A549 (cell line): ENCODE measurements around the gene GCG. TPM values are rescaled to one million over a fixed set of nuclear protein-coding genes. Genes with fewer than 3 reads are reported as not detected.

ENCODE experiments used
- ATAC-seq, 2 experiments: fragments of 200-7000 bp in 1 of 2; fragments of >200 bp in 1 of 2; cut with Nextera tagmentation in 1 of 2; cut with Tn5 transposase in 1 of 2; 3 replicates each; pipeline versions ENCODE4 v1.8.0 to v1.9.1; 2018 to 2020; ENCODE audit warnings: mild to moderate bottlenecking in 1 of 2, moderate library complexity in 1 of 2
- CTCF ChIA-PET: fragments of 300-600 bp; sonication (Branson Sonifier 250); formaldehyde crosslinking; extraction: SDS; loops from one replicate; lab custom pipeline; 2021; ENCODE audit warnings: antibody characterized with exemption, inconsistent platforms; lab: Yijun Ruan, JAX
- POLR2A ChIA-PET: fragments of 350-600 bp; formaldehyde crosslinking; extraction: SDS; loops from one replicate; lab custom pipeline; 2021; ENCODE audit warnings: antibody characterized with exemption, inconsistent platforms; lab: Yijun Ruan, JAX
- DNase-seq, 2 experiments: peaks; one replicate each; pipeline versions ENCODE4 v3.0.0 to v3.0.0-alpha.2; 2011 to 2016; ENCODE audit warnings: low read depth in 1 of 2, low spot score in 1 of 2
- FAIRE-seq: peaks from 2 replicates; lab custom pipeline; 2011; peaks lifted over from hg19 to GRCh38; lab: Jason Lieb, UNC
- H3K27ac ChIP-seq, 2 experiments: fragments of >200 bp; sonication (Bioruptor Twin); formaldehyde crosslinking; 3 replicates each; pipeline ENCODE4 v1.5.1; 2016 to 2017
- H3K4me1 ChIP-seq: fragments of >200 bp; sonication (Bioruptor Twin); formaldehyde crosslinking; 3 replicates; pipeline ENCODE4 v1.6.1; 2016
- H3K4me2 ChIP-seq: fragments of >200 bp; sonication (Bioruptor Twin); formaldehyde crosslinking; 3 replicates; pipeline ENCODE4 v1.6.1; 2016
- H3K4me3 ChIP-seq: fragments of >200 bp; sonication (Bioruptor Twin); formaldehyde crosslinking; 3 replicates; pipeline ENCODE4 v1.5.1; 2016
- H3K9me3 ChIP-seq: fragments of >200 bp; sonication (Bioruptor Twin); formaldehyde crosslinking; 3 replicates; pipeline ENCODE4 v1.6.1; 2016
- BCL3 ChIP-seq: fragments of >200 bp; sonication (Bioruptor Twin); formaldehyde crosslinking; IDR thresholded peaks from 3 replicates; pipeline ENCODE4 v1.6.1; 2016
- BHLHE40 ChIP-seq: IDR thresholded peaks from 2 replicates; pipeline ENCODE4 v1.6.1; 2012; ENCODE audit warnings: low read depth, low read length, inconsistent platforms
- CBX2 ChIP-seq: fragments of 200-600 bp; sonication (generic); IDR thresholded peaks from 2 replicates; pipeline ENCODE4 v1.6.1; 2016; ENCODE audit warnings: low read depth, mild to moderate bottlenecking, borderline replicate concordance
- CEBPB ChIP-seq, 2 experiments: fragments of >200 bp in 1 of 2; sonication (Bioruptor Twin) in 1 of 2; formaldehyde crosslinking in 1 of 2; IDR thresholded peaks; 2 replicates each; pipeline ENCODE4 v1.6.1; 2012 to 2016
- CHD2 ChIP-seq: fragments of 150-350 bp; IDR thresholded peaks from 2 replicates; pipeline ENCODE4 v1.6.1; 2014; ENCODE audit warnings: low read length; ENCODE audit not compliant: partially characterized antibody
- CHD4 ChIP-seq: fragments of 200-600 bp; sonication (generic); IDR thresholded peaks from 2 replicates; pipeline ENCODE4 v1.6.1; 2016; ENCODE audit warnings: antibody characterized with exemption, mild to moderate bottlenecking, borderline replicate concordance
- EHF ChIP-seq: fragments of 250-450 bp; sonication (Bioruptor Pico); IDR thresholded peaks from 2 replicates; pipeline ENCODE4 v1.5.0; 2020; ENCODE audit warnings: mild to moderate bottlenecking
- EHMT2 ChIP-seq: fragments of 200-600 bp; sonication (generic); IDR thresholded peaks from 2 replicates; pipeline ENCODE4 v1.6.1; 2016; ENCODE audit warnings: antibody characterized with exemption, low read depth, mild to moderate bottlenecking, moderate library complexity
- EP300 ChIP-seq, 2 experiments: fragments of >200 bp; sonication (Bioruptor Twin); formaldehyde crosslinking; IDR thresholded peaks; 2 replicates in 1 of 2; 3 replicates in 1 of 2; pipeline ENCODE4 v1.6.1; 2016 to 2017
- ESRRA ChIP-seq: fragments of 150-350 bp; IDR thresholded peaks from 2 replicates; pipeline ENCODE4 v1.6.1; 2014; ENCODE audit warnings: mild to moderate bottlenecking, low read length, borderline replicate concordance
- FOSL2 ChIP-seq, 2 experiments: fragments of 450-650 bp in 1 of 2; fragments of >200 bp in 1 of 2; sonication (Bioruptor Twin) in 1 of 2; formaldehyde crosslinking; IDR thresholded peaks; 2 replicates each; pipeline versions ENCODE4 v1.5.0 to v1.6.1; 2016 to 2020; ENCODE audit warnings: mild to moderate bottlenecking in 1 of 2, moderate library complexity in 1 of 2
- GATA3 ChIP-seq: IDR thresholded peaks from 2 replicates; pipeline ENCODE4 v1.6.1; 2012; ENCODE audit warnings: borderline replicate concordance
- HOXB13 ChIP-seq: fragments of 250-450 bp; sonication (Bioruptor Pico); IDR thresholded peaks from 2 replicates; pipeline ENCODE4 v1.5.0; 2020; ENCODE audit warnings: low read depth, mild to moderate bottlenecking, moderate library complexity
- JUN ChIP-seq, 2 experiments: fragments of >200 bp; sonication (Bioruptor Twin); formaldehyde crosslinking; IDR thresholded peaks; 2 replicates in 1 of 2; 3 replicates in 1 of 2; pipeline ENCODE4 v1.6.1; 2016 to 2017
- KDM1A ChIP-seq: fragments of 200-600 bp; sonication (generic); IDR thresholded peaks from 2 replicates; pipeline ENCODE4 v1.6.1; 2016; ENCODE audit warnings: low read depth, mild to moderate bottlenecking
- MAFK ChIP-seq: fragments of 450-650 bp; IDR thresholded peaks from 2 replicates; pipeline ENCODE4 v1.6.1; 2014; ENCODE audit not compliant: partially characterized antibody
- MAX ChIP-seq: IDR thresholded peaks from 2 replicates; pipeline ENCODE4 v1.6.1; 2012
- NFE2L2 ChIP-seq: fragments of 150-350 bp; conservative IDR thresholded peaks from 2 replicates; pipeline ENCODE4 v1.6.1; 2014; ENCODE audit warnings: low read length
- NR3C1 ChIP-seq: fragments of >200 bp; sonication (Bioruptor Twin); formaldehyde crosslinking; IDR thresholded peaks from 3 replicates; pipeline ENCODE4 v1.6.1; 2017
- PHF8 ChIP-seq: fragments of 200-600 bp; sonication (generic); IDR thresholded peaks from 2 replicates; pipeline ENCODE4 v1.6.1; 2016; ENCODE audit warnings: low read depth, mild to moderate bottlenecking, antibody characterized with exemption, moderate library complexity, borderline replicate concordance
- TFCP2L1 ChIP-seq: fragments of 250-450 bp; sonication (Bioruptor Pico); IDR thresholded peaks from 2 replicates; pipeline ENCODE4 v1.5.0; 2021; ENCODE audit warnings: mild to moderate bottlenecking
- ZC3H11A ChIP-seq: fragments of 450-650 bp; IDR thresholded peaks from 2 replicates; pipeline ENCODE4 v1.6.1; 2014; ENCODE audit warnings: antibody characterized with exemption, mild to moderate bottlenecking
- WGBS: methylation state at CpG from one replicate; pipeline ENCODE4 v1.1.6; 2017; ENCODE audit errors: missing lambda C conversion rate; 5-methylcytosine and 5-hydroxymethylcytosine counted together
- polyA plus RNA-seq, 4 experiments: library from polyadenylated mRNA; depleted of rRNA in 3 of 4; stranded (reverse); fragments of >200 nt; fragmentation: RNase III in 1 of 4; extraction: RNeasy Plus Mini Kit Qiagen cat#74134 plus additional on column Dnase treatment in 1 of 4; gene quantifications; 2 replicates in 3 of 4; 3 replicates in 1 of 4; pipeline ENCODE4 v1.2.3, GENCODE V29; 2011 to 2017

Gene GCG
- polyA plus RNA-seq, 2 of the 4 experiments (the other 2 are of a cell fraction): not detected

- no peak for ATAC-seq
- FAIRE-seq: no peak
- no peak for DNase-seq
- Histone ChIP-seq H3K4me3 (no peak overlapping the region), H3K27ac (no peak overlapping the region)
- TF ChIP-seq NFE2L2 (no peak), CHD4 (no peak), CHD2 (no peak), TFCP2L1 (CRISPR knock-in tag) (no peak), CBX2 (no peak), EHF (CRISPR knock-in tag) (no peak), FOSL2 (IDR thresholded peaks at IDR 0.05) (no peak), FOSL2 (CRISPR knock-in tag; IDR thresholded peaks at IDR 0.05) (no peak), BHLHE40 (no peak), CEBPB (IDR thresholded peaks at IDR 0.05) (no peak), GATA3 (no peak), EHMT2 (no peak), JUN (IDR thresholded peaks at IDR 0.05) (no peak)
- TF ChIP-seq, all 56 proteins: peak for 0
- no peak overlapping the region for H3K4me2 ChIP-seq
- no peaks in the 10 kb centered on the region for H3K4me1 ChIP-seq
- 41% methylated on average over 7 of the region's 7 CpGs for WGBS
- POLR2A ChIA-PET: no interaction called here
- no peaks in the 10 kb centered on the region for H3K9me3 ChIP-seq
- CTCF ChIA-PET: no interaction called here
These were observed 33.6 kb downstream of the GCG start for GRCh38 chr2:162118166-162119031.

GRCh38 chr2:162116352-162116751, 35.7 kb downstream of the GCG start:
- no peak overlapping the region for H3K4me3 ChIP-seq
- ChIA-PET CTCF (interaction anchor here (0.9 kb wide), 1 partner anchor 163 kb away, joined by 3 read pairs; no protein-coding TSS in a partner anchor), POLR2A (no interaction called here)
- TF ChIP-seq MAX: no peak
- no peak for TF ChIP-seq CHD2
- TF ChIP-seq NR3C1: no peak
- no peak for TF ChIP-seq PHF8
- TF ChIP-seq ZC3H11A: no peak
- TF ChIP-seq ESRRA: no peak
- no peak for TF ChIP-seq EP300 (IDR thresholded peaks at IDR 0.05)
- no peak for TF ChIP-seq KDM1A
- no peak for DNase-seq
- H3K27ac ChIP-seq: no peak overlapping the region
- no peak overlapping the region for H3K4me2 ChIP-seq
- no peak for FAIRE-seq
- no peak for ATAC-seq
- no peaks in the 10 kb centered on the region for H3K4me1 ChIP-seq
- no peaks in the 10 kb centered on the region for H3K9me3 ChIP-seq

GRCh38 chr2:162115076-162115475, 37.0 kb downstream of the GCG start:
- Histone ChIP-seq H3K9me3 (no peaks in the 10 kb centered on the region), H3K27ac (no peak overlapping the region), H3K4me3 (no peak overlapping the region), H3K4me1 (no peaks in the 10 kb centered on the region), H3K4me2 (no peak overlapping the region)
- 96% methylated on average over 2 of the region's 2 CpGs for WGBS
- CTCF ChIA-PET: no interaction called here
- DNase-seq: no peak
- ATAC-seq: no peak
- POLR2A ChIA-PET: no interaction called here
- TF ChIP-seq MAFK (no peak), BCL3 (no peak), EHMT2 (no peak), HOXB13 (CRISPR knock-in tag) (no peak)
- no peak for FAIRE-seq
